ENCODE data around the gene ZNF135. TPM values are rescaled to one million over a fixed set of nuclear protein-coding genes. Genes with fewer than 3 reads are reported as not detected.

The ZNF135 gene
- total RNA-seq, 1 donor: 4.3 TPM

GRCh38 chr19:58045411-58046050, 13.6 kb upstream of the ZNF135 start:
- no peak for DNase-seq (ENCODE audit: low read depth)
- TF ChIP-seq, protein P1, sequence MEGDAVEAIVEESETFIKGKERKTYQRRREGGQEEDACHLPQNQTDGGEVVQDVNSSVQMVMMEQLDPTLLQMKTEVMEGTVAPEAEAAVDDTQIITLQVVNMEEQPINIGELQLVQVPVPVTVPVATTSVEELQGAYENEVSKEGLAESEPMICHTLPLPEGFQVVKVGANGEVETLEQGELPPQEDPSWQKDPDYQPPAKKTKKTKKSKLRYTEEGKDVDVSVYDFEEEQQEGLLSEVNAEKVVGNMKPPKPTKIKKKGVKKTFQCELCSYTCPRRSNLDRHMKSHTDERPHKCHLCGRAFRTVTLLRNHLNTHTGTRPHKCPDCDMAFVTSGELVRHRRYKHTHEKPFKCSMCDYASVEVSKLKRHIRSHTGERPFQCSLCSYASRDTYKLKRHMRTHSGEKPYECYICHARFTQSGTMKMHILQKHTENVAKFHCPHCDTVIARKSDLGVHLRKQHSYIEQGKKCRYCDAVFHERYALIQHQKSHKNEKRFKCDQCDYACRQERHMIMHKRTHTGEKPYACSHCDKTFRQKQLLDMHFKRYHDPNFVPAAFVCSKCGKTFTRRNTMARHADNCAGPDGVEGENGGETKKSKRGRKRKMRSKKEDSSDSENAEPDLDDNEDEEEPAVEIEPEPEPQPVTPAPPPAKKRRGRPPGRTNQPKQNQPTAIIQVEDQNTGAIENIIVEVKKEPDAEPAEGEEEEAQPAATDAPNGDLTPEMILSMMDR (IDR thresholded peaks at IDR 0.05; ENCODE audit: insufficient read depth, low read depth, low read length): no peak
- H3K4me3 ChIP-seq (ENCODE audit: low read depth, low read length): no peak overlapping the region

DNA sequence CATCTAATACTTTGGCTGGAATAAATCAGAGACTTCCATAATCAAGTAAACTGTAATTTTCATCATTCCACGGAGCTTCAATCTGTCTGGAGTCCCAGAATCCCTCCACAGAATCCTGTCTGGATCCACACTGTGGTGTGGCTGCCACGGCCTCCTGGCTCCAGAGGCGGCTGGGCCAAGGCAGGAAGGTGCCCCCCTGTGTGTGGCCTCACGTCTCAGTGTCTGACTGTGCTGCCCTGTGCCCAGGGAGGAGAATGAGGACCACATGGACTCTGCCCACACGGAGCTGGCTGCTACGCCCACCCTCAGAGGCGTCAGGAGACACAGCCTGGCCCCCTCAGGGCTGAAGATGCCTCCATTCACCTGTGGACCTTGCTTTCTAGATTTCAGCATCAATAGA, 12.2 kb upstream of the ZNF135 start:
- no peak overlapping the region for H3K4me3 ChIP-seq (ENCODE audit: low read depth, low read length)
- DNase-seq (ENCODE audit: low read depth): no peak
- TF ChIP-seq, protein P1 (IDR thresholded peaks at IDR 0.05; ENCODE audit: insufficient read depth, low read depth, low read length): no peak

GRCh38 chr19:58047672-58048071, 11.4 kb upstream of the ZNF135 start:
- DNase-seq (ENCODE audit: low read depth): no peak
- TF ChIP-seq, protein P1 (IDR thresholded peaks at IDR 0.05; ENCODE audit: insufficient read depth, low read depth, low read length): no peak
- H3K4me3 ChIP-seq (ENCODE audit: low read depth, low read length): no peak overlapping the region

GRCh38 chr19:58052256-58052655, 6.8 kb upstream of the ZNF135 start:
- TF ChIP-seq, protein P1 (IDR thresholded peaks at IDR 0.05; ENCODE audit: insufficient read depth, low read depth, low read length): no peak
- H3K4me3 ChIP-seq (ENCODE audit: low read depth, low read length): no peak overlapping the region
- no peak for DNase-seq (ENCODE audit: low read depth)

- DNase-seq (ENCODE audit: low read depth): no peak
- TF ChIP-seq, protein P1 (IDR thresholded peaks at IDR 0.05; ENCODE audit: insufficient read depth, low read depth, low read length): no peak
These were observed 5.5 kb upstream of the ZNF135 start for GRCh38 chr19:58053480-58054156.

GRCh38 chr19:58054901-58055874, 3.9 kb upstream of the ZNF135 start:
- TF ChIP-seq, protein P1 (IDR thresholded peaks at IDR 0.05; ENCODE audit: insufficient read depth, low read depth, low read length): no peak
- peak overlapping the region; percentile 21 for H3K4me3 ChIP-seq (ENCODE audit: low read depth, low read length)
- DNase-seq (ENCODE audit: low read depth): peak; percentile 7

More at GRCh38 chr19:58053480-58054156, 5.5 kb upstream of the ZNF135 start:
- H3K4me3 ChIP-seq (ENCODE audit: low read depth, low read length): no peak overlapping the region
